ENCODE results near the gene LARGE1.

The LARGE1 gene

DNA sequence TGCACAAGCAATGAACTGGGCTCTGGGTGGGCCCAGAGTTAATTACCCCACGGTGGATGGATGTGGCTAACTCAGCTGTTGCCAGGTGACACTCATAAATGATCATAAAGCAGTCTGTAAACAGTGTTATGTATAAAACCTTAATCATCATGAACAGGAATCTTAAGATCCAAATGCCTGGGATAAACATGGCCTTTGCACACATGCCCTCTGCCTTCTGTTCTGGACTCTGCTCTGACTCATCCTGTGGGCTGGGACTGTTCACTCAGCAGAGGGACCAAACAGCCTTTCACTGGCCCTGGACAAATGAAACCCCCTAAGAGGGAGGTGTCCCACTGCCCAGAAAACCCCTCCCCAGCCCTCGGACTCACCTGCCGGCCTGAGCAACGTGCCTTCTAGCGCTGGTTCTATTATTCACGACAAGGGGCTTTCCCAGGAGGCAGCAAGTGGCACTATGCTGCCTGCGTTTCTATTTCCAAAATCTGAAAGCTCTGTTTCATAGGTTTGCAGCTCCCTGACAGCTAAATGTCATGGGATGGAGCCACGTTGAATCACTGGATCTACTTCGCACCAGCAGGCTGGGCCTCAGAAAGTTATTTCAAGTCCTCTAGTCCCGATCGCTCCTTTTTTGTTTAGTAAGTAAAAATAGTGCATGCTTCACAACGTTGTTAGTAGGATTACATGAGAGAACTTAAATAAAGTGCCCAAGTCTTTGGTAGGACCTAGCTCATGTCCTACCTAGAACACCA is 53.0 kb downstream of the LARGE1 start:
- no peaks in the 10 kb centered on the region for H3K36me3 ChIP-seq (replicated peaks)
- DNase-seq = peak; percentile 18
- no peak overlapping the region for H3K4me3 ChIP-seq (ENCODE audit: low read depth, low read length)
- H3K27ac ChIP-seq = no peak overlapping the region
- in situ Hi-C loops (cut with HindIII; ENCODE audit: low pct_ligation_motif_present, low sequenced_read_pairs) = no loop called here
- no peaks in the 10 kb centered on the region for H3K27me3 ChIP-seq (replicated peaks)
- TF ChIP-seq, protein P1, sequence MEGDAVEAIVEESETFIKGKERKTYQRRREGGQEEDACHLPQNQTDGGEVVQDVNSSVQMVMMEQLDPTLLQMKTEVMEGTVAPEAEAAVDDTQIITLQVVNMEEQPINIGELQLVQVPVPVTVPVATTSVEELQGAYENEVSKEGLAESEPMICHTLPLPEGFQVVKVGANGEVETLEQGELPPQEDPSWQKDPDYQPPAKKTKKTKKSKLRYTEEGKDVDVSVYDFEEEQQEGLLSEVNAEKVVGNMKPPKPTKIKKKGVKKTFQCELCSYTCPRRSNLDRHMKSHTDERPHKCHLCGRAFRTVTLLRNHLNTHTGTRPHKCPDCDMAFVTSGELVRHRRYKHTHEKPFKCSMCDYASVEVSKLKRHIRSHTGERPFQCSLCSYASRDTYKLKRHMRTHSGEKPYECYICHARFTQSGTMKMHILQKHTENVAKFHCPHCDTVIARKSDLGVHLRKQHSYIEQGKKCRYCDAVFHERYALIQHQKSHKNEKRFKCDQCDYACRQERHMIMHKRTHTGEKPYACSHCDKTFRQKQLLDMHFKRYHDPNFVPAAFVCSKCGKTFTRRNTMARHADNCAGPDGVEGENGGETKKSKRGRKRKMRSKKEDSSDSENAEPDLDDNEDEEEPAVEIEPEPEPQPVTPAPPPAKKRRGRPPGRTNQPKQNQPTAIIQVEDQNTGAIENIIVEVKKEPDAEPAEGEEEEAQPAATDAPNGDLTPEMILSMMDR (IDR thresholded peaks at IDR 0.05; ENCODE audit: low read depth, low read length, missing control alignments) = no peak

DNA sequence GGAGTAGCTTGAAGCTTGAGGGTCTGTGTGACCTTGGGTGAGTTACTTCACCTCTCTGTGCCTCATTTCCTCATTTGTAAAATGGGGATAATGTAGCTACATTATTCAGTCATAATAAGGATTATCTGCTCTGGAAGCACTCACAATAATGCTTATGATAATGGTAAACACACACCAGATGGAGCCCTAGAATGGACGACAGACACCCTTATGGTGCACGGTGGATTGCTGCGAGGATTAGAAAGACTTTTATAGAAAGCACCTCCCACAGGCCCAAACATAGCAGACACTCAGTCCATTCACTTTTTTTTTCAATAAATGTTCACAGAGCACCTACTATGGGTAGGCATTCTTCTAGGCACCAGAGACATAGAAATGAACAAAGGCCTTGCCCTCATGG is 53.8 kb downstream of the LARGE1 start:
- Histone ChIP-seq H3K27ac (no peak overlapping the region), H3K36me3 (replicated peaks) (no peaks in the 10 kb centered on the region), H3K4me3 (ENCODE audit: low read depth, low read length) (no peak overlapping the region), H3K27me3 (replicated peaks) (no peaks in the 10 kb centered on the region)
- TF ChIP-seq, protein P1 (IDR thresholded peaks at IDR 0.05; ENCODE audit: low read depth, low read length, missing control alignments) = no peak
- DNase-seq = no peak
- in situ Hi-C loops (cut with HindIII; ENCODE audit: low pct_ligation_motif_present, low sequenced_read_pairs) = no loop called here

DNA sequence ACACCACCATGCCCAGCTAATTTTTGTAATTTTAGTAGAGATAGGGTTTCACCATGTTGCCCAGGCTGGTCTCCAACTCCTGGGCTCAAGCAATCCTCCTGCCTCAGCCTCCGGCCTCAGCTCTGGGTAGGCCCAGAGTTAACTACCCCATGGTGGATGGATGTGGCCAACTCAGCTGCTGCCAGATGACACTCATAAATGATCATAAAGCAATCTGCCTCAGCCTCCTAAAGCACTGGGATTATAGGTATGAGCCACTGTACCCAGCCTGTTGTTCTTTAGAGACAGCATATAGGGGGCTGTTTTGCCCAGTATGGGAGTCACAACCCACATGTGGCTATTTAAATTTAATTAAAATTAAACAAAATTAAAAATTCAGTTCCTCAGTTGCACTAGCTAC is 54.3 kb downstream of the LARGE1 start:
- no peak for DNase-seq
- TF ChIP-seq, protein P1 (IDR thresholded peaks at IDR 0.05; ENCODE audit: low read depth, low read length, missing control alignments) = no peak
- in situ Hi-C loops (cut with HindIII; ENCODE audit: low pct_ligation_motif_present, low sequenced_read_pairs) = no loop called here
- H3K27me3 ChIP-seq (replicated peaks) = no peaks in the 10 kb centered on the region
- no peaks in the 10 kb centered on the region for H3K36me3 ChIP-seq (replicated peaks)
- H3K4me3 ChIP-seq (ENCODE audit: low read depth, low read length) = no peak overlapping the region
- H3K27ac ChIP-seq = no peak overlapping the region

DNA sequence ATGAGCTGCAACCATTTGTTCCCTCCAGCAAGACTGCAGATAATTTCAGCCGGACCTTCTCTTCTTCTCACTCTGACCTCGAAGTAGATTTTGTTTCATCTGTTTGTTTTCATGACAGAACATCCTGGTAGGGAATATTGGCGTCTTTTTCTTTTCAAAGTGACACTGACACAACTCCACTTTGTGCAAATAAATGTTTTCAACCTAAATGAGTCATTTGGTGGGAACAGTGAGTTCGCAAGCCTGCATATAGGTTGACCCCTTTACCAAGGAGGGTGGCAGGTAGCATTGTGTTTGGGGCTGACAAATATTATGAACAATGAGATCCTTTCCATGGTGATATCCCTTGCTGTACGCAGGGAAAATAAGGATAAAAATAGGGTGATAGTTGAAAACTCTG is 55.0 kb downstream of the LARGE1 start:
- DNase-seq = no peak
- in situ Hi-C loops (cut with HindIII; ENCODE audit: low pct_ligation_motif_present, low sequenced_read_pairs) = no loop called here
- TF ChIP-seq, protein P1 (IDR thresholded peaks at IDR 0.05; ENCODE audit: low read depth, low read length, missing control alignments) = no peak
- H3K4me3 ChIP-seq (ENCODE audit: low read depth, low read length) = no peak overlapping the region
- H3K36me3 ChIP-seq (replicated peaks) = no peaks in the 10 kb centered on the region
- no peaks in the 10 kb centered on the region for H3K27me3 ChIP-seq (replicated peaks)
- H3K27ac ChIP-seq = no peak overlapping the region

DNA sequence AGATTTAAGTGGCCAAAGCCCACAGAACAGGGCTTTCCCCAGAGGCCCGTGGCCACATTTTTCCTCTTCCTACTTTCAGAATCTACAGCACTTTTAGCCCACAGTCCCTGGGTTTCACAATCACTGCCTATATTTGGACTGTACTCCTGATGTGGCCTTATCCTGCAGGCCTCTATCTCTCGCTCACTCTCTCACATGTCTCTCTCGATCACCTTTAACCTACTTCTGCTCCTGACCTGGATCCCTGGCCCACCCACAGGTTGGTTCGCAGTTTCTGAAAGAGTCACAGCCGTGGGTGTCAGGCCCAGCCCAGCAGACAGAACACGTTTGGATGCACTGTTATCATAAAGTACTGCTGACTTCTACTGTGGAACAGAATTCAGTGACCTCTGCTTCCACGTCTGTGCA is 55.5 kb downstream of the LARGE1 start:
- DNase-seq = no peak
- Histone ChIP-seq H3K4me3 (ENCODE audit: low read depth, low read length) (no peak overlapping the region), H3K27me3 (replicated peaks) (no peaks in the 10 kb centered on the region), H3K27ac (no peak overlapping the region), H3K36me3 (replicated peaks) (no peaks in the 10 kb centered on the region)
- in situ Hi-C loops (cut with HindIII; ENCODE audit: low pct_ligation_motif_present, low sequenced_read_pairs) = no loop called here
- TF ChIP-seq, protein P1 (IDR thresholded peaks at IDR 0.05; ENCODE audit: low read depth, low read length, missing control alignments) = no peak

Data from brain microvascular endothelial cell (primary cell).